VCaP (cell line): ENCODE results near the gene PPFIBP2.

Source experiments
- H3K27ac ChIP-seq: fragments of 450-650 bp; 2 replicates; pipeline ENCODE4 v1.5.1; 2017
- TF ChIP-seq, protein P1 (sequence below): fragments of 450-650 bp; conservative IDR thresholded peaks from 2 replicates; pipeline ENCODE4 v1.5.1; 2017; ENCODE audit warnings: mild to moderate bottlenecking, moderate library complexity

PPFIBP2 gene

DNA sequence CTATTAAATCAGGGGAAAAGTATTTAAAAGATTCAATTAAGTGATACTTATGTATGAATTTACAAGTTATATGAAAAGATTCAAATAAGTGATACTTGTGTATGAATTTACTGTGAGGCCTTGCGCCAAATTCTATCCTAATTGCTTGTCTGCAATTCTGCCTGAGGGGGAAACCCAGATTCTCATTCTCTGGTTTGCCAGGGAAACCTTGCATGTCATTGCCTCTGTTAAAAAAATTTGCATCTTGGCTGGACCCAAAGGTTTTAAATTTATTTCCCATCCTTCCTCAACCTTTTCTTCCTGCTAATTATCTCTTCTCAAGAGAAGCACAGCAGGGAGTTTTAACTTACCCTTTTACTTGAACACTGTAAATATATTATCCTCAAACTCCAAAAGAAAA lies 14.7 kb upstream of the PPFIBP2 start:
- TF ChIP-seq, protein P1, sequence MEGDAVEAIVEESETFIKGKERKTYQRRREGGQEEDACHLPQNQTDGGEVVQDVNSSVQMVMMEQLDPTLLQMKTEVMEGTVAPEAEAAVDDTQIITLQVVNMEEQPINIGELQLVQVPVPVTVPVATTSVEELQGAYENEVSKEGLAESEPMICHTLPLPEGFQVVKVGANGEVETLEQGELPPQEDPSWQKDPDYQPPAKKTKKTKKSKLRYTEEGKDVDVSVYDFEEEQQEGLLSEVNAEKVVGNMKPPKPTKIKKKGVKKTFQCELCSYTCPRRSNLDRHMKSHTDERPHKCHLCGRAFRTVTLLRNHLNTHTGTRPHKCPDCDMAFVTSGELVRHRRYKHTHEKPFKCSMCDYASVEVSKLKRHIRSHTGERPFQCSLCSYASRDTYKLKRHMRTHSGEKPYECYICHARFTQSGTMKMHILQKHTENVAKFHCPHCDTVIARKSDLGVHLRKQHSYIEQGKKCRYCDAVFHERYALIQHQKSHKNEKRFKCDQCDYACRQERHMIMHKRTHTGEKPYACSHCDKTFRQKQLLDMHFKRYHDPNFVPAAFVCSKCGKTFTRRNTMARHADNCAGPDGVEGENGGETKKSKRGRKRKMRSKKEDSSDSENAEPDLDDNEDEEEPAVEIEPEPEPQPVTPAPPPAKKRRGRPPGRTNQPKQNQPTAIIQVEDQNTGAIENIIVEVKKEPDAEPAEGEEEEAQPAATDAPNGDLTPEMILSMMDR = no peak
- H3K27ac ChIP-seq = no peak overlapping the region

DNA sequence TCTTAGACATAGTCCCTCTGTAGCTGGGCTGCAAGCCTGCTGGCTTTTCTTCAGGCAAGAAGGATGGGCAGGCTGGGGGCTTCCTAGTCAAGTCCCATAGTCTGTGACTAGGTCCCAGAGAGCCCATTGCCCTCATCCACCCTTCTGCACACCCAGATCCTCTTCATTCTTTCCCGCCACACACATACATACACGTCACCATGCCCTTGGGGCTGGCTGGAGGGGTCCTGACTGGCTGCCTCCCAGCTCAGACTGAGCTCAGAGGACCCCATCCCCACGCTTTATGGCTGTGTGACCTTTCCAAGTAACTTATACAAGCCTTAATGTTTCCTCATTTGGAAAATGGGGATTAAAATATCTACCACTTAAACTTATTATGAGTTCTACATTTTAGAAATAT lies 13.5 kb upstream of the PPFIBP2 start:
- no peak overlapping the region for H3K27ac ChIP-seq
- TF ChIP-seq, protein P1 = no peak

DNA sequence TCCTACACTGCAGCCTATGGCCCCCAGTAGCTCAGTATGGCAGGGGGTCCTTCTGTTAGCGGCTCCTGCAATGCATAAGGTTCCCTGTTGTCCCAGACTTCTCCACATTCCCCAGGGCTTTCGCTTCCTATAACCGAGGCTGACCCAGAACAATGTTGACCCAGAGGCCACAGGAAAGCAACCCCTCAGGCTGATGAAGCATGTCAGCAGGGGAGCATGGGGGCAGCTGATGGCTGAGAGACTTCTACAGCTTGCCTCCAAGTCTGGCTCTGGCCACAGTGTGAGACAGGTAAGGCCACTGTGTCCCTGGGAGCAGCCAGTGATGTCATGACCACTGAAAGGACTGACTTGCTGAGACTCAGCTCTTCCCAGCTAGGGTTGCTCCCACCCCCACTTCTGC lies 12.5 kb upstream of the PPFIBP2 start:
- TF ChIP-seq, protein P1 = no peak
- no peak overlapping the region for H3K27ac ChIP-seq

DNA sequence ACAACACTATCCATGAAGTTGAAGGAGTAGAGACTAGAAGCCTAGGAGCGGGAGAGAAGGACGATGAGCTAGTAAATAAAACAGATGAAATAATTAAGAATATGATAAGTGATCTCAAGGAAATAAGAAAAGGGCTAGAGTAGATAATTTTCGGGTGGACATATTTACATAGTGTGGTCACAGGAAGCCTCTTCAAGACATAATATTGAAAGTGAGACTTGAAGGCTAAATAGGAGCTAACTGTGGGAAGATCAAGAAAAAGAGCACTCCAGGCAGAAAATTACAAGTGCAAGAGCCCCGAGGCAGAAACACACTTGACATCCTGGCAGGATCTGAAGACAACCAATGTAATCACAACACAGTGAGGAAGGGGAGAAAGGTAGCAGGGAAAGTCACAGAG lies 11.9 kb upstream of the PPFIBP2 start:
- no peak overlapping the region for H3K27ac ChIP-seq

DNA sequence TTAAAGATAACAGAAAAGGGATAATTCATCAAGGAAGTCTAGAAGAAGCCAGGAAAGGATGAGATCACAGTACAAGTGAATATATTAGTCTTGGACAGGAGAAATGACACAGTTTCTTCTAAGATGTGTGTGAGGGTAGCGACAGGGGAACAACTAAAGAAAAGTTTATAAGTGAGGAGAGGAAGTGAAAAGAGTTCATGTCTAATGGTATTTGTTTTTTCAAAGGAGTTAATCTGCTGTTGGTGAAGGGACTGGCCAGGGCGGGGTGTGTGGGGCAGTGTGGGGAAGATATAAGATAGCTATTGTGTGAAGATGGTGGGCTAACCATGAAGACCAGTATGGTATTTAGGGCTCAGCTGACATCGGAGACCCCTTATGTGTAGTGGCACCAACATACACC lies 7.6 kb upstream of the PPFIBP2 start:
- H3K27ac ChIP-seq = no peak overlapping the region
- TF ChIP-seq, protein P1 = no peak

More for the DNA sequence above, 11.9 kb upstream of the PPFIBP2 start:
- TF ChIP-seq, protein P1 = no peak

DNA sequence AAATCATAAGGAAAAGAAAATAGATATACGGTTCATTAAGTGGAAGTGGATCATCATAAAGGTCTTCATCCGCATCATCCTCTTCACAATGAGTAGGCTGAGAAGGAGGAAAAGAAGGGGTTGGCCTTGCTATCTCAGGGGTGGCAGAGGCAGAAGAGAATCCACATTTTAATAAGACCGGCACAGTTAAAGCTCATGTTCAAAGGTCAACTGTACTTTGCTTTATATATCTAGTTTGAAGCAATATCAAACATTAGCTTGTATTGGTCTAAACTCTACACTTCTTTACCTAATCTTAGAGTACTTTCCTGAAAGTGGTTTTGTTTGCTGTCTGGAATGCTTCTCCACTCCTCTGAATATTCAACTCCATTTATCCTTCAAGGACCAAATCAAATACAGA lies 5.7 kb upstream of the PPFIBP2 start:
- H3K27ac ChIP-seq = no peak overlapping the region
- TF ChIP-seq, protein P1 = no peak

DNA sequence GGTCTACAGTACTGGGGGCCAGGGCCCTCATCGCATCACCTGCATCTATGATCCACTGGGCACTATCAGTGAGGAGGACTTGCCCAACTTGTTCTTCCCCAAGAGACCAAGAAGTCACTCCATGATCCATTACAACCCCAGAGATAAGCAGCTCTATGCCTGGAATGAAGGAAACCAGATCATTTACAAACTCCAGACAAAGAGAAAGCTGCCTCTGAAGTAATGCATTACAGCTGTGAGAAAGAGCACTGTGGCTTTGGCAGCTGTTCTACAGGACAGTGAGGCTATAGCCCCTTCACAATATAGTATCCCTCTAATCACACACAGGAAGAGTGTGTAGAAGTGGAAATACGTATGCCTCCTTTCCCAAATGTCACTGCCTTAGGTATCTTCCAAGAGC lies 3.8 kb upstream of the PPFIBP2 start:
- peak overlapping the region; percentile 85; the same call in 1 of the 2 replicates for H3K27ac ChIP-seq
- TF ChIP-seq, protein P1 = no peak

DNA sequence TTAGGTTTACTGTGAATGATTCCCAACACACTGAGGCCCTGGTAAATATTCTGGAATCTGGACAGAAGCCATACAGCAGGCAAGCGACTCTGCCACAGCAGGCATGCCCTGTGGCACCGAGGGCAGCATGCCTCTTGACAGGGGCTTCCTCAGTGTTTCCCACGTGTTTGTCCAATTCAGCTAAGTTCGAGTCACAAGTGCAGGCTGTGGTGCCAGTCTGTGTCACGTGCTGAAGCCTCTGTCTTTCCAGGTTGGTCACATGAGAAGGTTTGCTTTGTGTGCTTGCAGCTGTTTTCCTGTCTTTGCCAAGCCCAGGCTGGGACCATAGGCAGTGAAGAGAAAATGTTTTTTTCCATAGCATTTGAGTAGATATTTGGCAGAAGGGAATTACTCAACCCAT lies 2.4 kb upstream of the PPFIBP2 start:
- peak overlapping the region; percentile 85 for H3K27ac ChIP-seq

More for the DNA sequence above, 2.4 kb upstream of the PPFIBP2 start:
- TF ChIP-seq, protein P1 = no peak
